Superior temporal gyrus (tissue), 1 donor: Measurements from ENCODE around the gene ZNF821.
"Not testable (repeated sequence)": the region's sequence is repeated elsewhere in the genome, so short reads cannot be mapped to it uniquely, and the experiment has no call there.

Source experiments
- DNase-seq: peaks from one replicate; pipeline ENCODE4 v3.0.0-alpha.2; 2016; ENCODE audit errors: extremely low spot score

ZNF821 gene

GRCh38 chr16:71902656-71903365 is 18.8 kb upstream of the ZNF821 start:
- no peak for DNase-seq

DNA sequence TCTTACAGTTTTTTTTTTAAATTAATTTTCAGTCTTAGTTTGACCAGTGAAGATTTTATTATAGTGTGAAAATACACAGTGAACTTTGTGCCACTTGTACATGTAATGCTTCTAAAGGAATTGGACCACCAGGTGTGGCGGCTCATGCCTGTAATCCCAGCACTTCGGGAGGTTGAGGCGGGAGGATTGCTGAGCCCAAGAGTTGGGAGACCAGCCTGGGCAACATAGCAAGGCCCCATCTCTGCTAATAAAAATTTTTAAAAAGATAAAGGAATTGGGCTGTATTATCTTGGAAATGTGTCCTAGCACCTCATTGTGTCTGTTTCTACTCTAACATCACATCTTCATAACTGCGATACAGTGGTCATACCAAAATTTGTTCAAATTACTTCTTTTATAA is 15.2 kb upstream of the ZNF821 start:
- no peak for DNase-seq

GRCh38 chr16:71896764-71897368 is 12.9 kb upstream of the ZNF821 start:
- DNase-seq, result no peak

- no peak for DNase-seq
Measured at GRCh38 chr16:71895679-71896365, 11.8 kb upstream of the ZNF821 start.

DNA sequence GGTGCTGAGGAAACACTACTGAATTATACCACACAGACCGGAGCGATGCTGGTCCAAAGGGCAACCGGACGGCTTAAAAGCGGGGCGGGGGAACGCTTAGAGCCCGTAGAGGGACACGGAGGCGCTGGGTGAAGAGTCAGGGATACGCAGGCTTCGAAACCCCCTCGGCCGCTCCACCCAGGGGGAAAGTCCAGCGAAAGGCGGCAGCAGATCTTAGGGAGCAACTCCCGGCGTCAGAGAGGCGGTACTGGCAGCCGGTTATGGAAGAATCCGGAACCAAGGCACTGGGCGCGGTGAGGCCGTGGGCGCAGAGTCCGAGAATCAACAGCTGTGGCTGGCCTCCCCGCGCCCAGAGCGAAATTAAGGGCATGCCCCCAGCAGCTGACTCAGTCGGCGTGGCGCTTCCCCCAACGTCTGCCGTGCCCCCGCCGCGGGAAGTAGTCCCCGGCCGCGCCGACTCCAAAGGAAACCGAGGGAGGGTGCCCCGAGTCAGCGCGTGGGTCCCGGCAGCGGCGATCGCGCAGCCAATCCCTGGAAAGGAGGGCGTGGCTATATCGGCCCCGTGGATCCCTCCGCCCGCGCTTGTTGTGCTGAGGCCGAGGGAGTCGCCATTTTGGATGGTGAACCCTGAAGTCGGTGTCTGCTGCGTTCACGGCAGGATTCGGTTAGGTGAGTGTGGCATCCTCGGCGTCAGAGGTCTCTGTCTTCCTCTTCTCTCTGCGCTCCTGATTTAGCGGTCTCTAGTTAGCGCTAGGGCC is 11.1 kb upstream of the ZNF821 start, which contains the start of gene IST1:
Gene IST1, plus strand, starts transcription at position 611 of the 758 bp plus-strand sequence. CDS start 20,110 bp downstream, outside the sequence.
- DNase-seq, result peak; percentile 98

GRCh38 chr16:71894229-71894920 is 10.4 kb upstream of the ZNF821 start:
- DNase-seq, result peak; percentile 72

- DNase-seq, result no peak
Measured at GRCh38 chr16:71893888-71894228, 9.9 kb upstream of the ZNF821 start.

GRCh38 chr16:71889147-71889546 is 5.2 kb upstream of the ZNF821 start:
- DNase-seq, result no peak

DNA sequence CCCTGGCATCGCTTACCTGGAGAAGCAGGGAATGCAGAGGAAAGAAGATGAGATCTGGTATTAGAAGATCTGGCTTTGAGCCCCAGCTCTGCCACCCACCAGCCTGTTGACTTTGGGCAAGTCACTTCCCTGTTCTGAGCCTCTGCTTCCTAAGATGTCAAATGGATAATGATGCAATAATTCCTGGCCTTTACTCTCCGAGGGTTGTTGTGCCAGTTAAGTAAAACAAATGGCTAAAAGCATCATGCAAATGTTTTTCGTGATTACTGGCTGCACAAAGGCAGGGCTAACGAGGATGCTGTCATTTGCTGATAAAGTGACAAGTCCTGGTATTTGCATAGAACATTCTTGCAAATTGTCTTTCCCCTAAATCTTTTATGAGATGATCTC is 1.3 kb upstream of the ZNF821 start:
- no peak for DNase-seq

GRCh38 chr16:71883168-71883848 is 674 bp downstream of the ZNF821 start:
- peak; percentile 46 for DNase-seq

- DNase-seq, result peak; percentile 94
Measured at GRCh38 chr16:71882505-71883167, 1.3 kb downstream of the ZNF821 start.

DNA sequence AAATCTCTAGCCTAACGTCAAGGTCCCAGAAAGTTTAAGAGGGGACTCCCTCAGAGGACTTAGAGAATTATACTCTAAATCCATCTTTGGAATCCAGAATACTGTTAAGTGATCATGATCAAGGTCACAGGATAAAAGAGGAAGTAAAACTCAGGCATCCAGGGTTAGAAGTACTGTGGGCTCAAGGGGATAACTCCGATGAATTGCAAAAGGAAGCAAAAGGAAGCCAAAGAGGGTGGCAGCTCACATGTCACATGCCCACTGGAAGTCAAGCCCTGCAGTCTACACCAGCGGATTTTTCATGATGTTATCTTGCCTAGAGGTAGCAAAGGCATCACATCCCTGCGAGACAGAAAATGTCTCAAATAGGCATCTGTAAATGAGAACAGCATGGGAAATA is 3.8 kb downstream of the ZNF821 start:
- DNase-seq, result no peak

DNA sequence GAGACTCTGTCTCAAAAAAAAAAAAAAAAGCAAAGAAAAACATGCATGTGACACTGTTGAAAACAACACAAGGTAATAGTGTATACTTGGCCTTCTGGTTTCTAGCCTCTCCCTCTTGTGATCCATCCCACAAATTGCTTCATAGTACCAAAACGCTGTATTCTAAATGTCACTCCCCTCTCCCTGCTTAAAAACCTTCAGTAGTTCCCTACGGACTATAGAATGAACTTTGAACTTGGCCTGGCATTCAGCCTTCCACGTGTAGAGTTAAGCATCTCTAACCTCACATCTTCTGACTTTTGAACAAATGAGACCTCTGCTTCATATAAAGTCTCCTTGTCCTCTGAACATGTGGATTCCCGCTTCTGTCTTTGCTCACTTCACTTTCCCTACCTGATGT is 5.1 kb downstream of the ZNF821 start:
- DNase-seq, result no peak

DNA sequence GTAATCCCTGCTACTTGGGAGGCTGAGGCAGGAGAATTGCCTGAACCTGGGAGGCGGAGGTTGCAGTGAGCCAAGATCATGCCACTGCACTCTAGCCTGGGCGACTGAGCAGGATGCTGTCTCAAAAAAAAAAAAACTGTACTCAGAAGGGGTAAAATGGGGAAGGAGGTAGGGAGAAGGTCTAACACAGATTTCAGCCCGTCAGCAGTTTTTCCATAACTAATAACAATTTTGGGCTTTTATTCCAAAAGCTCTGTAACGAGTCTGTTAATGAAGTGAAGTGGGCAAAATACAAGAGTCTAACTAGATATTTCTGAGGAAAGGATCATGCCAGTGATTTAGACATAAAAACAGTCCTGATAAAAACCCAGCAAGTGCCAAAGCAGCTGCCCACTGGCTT is 10.8 kb downstream of the ZNF821 start:
- DNase-seq, result no peak

GRCh38 chr16:71870818-71871217 is 13.2 kb downstream of the ZNF821 start:
- DNase-seq, result no peak

DNA sequence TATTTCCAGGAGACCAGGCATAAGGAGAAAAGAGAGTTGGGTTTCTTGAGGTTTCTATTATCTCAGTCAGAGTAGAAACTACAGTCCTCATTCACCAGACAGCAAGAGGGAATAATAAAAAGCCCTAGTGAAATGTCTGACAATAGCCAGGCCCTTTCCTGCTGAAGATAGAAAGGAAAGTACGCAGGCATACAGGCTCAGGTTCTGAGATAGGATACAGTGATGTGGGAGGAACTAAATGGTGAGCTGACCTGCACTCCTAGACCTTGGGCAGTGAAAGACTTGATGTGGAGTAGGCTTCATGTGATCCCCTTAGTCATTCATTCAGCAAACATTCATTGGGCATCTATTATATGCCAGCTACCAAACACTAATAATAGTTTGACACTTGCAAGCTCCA is 14.9 kb downstream of the ZNF821 start:
- DNase-seq, result no peak

GRCh38 chr16:71867939-71868338 is 16.0 kb downstream of the ZNF821 start:
- DNase-seq, result no peak

GRCh38 chr16:71867175-71867574 is 16.8 kb downstream of the ZNF821 start:
- not testable (repeated sequence) for DNase-seq

DNA sequence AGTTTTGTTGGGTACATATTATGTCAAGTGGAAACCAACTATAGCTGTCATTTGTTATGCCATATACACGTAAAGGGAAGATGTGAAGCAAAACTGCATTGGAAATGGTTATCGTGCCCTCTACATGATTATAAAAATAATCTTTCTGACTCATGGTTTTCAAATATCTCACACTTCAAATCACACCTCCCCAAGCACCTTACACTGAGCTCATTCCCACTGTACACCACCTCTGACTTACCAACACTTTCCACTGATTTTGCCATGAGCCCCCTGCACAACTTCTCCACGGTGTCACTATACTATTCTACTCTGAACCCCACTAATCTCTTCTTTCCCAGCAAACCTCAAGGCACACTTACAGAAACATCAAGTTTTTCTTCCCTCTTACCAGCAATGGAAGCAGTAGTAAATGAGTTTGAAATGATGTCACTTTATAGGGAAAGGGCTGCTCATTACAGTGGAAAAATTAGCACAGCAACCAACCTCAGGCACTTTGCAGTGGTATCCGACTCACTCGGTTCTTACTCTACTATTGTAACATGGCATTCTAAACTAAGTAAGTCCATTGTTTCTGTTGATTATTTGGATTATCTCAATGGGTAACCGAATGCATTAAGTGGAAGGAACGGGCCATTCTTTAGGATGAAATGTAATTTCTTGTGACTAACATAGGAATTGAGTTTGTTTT is 18.7 kb downstream of the ZNF821 start:
- no peak for DNase-seq

GRCh38 chr16:71863995-71864394 is 20.0 kb downstream of the ZNF821 start:
- no peak for DNase-seq
